Measurements from ENCODE around the gene U2AF1L4.

DNA sequence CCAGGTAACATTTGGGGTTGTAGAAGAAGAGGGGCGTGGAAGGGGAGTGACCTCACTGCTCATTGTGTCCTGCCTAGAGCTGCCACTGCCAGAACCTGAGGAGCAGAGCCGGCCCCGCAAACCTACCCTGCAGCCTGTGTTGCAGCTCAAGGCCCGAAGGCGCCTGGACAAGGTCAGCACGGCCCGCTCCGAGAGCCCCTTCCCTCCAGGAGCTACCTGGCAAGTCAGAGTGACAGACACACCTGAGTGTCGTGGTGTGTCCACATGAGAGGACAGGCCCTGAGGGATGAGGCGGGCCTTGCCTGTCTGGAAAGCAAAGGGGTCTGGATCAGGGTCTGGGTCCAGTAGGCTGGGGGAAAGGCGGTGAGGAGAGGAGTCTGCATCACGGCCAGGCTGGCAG, 20.7 kb downstream of the U2AF1L4 start:
- TF ChIP-seq POLR2A (IDR thresholded peaks at IDR 0.05; ENCODE audit: extremely low read depth, insufficient read length): no peak
- TF ChIP-seq, protein P1, sequence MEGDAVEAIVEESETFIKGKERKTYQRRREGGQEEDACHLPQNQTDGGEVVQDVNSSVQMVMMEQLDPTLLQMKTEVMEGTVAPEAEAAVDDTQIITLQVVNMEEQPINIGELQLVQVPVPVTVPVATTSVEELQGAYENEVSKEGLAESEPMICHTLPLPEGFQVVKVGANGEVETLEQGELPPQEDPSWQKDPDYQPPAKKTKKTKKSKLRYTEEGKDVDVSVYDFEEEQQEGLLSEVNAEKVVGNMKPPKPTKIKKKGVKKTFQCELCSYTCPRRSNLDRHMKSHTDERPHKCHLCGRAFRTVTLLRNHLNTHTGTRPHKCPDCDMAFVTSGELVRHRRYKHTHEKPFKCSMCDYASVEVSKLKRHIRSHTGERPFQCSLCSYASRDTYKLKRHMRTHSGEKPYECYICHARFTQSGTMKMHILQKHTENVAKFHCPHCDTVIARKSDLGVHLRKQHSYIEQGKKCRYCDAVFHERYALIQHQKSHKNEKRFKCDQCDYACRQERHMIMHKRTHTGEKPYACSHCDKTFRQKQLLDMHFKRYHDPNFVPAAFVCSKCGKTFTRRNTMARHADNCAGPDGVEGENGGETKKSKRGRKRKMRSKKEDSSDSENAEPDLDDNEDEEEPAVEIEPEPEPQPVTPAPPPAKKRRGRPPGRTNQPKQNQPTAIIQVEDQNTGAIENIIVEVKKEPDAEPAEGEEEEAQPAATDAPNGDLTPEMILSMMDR (IDR thresholded peaks at IDR 0.05; ENCODE audit: low read depth, low read length): no peak
- TF ChIP-seq, protein P2, sequence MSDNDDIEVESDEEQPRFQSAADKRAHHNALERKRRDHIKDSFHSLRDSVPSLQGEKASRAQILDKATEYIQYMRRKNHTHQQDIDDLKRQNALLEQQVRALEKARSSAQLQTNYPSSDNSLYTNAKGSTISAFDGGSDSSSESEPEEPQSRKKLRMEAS (IDR thresholded peaks at IDR 0.05; ENCODE audit: low read depth, low read length): no peak

All from NB4 (cell line).